HEK293 (cell line): ENCODE results near the gene CPAMD8.

ENCODE experiments used
- CTCF ChIA-PET: fragments of 350-600 bp; formaldehyde crosslinking; extraction: SDS; loops from one replicate; lab custom pipeline; 2021; ENCODE audit warnings: antibody characterized with exemption; lab: Yijun Ruan, JAX
- POLR2A ChIA-PET: fragments of 300-600 bp; formaldehyde crosslinking; extraction: SDS; loops from one replicate; lab custom pipeline; 2020; ENCODE audit warnings: antibody characterized with exemption, inconsistent platforms; lab: Yijun Ruan, JAX
- H3K27ac ChIP-seq: fragments of 200-500 bp; sonication (Bioruptor generic); 2 replicates; pipeline ENCODE4 v1.5.1; 2014; ENCODE audit warnings: low read depth, low read length, control low read depth, inconsistent platforms; ENCODE audit errors: extremely low read depth
- H3K36me3 ChIP-seq, 2 experiments: fragments of 200-500 bp in 1 of 2; sonication (Bioruptor generic) in 1 of 2; 1 replicate in 1 of 2; 2 replicates in 1 of 2; pipeline ENCODE4 v1.5.1; 2014 to 2017; ENCODE audit warnings: inconsistent platforms in 2 of 2, low read length in 2 of 2; ENCODE audit not compliant: control insufficient read depth in 2 of 2, insufficient read depth in 1 of 2
- H3K4me1 ChIP-seq: fragments of 200-500 bp; sonication (Bioruptor generic); 2 replicates; pipeline ENCODE4 v1.5.1; 2014; ENCODE audit warnings: mild to moderate bottlenecking, low read length, inconsistent platforms; ENCODE audit not compliant: control insufficient read depth, insufficient read depth
- H3K4me3 ChIP-seq: 2 replicates; pipeline ENCODE4 v1.5.1; 2011; ENCODE audit warnings: low read depth, mild to moderate bottlenecking, control low read depth, low read length, moderate library complexity
- H3K9me3 ChIP-seq: fragments of 200-500 bp; sonication (Bioruptor generic); 2 replicates; pipeline ENCODE4 v1.5.1; 2014; ENCODE audit warnings: low read depth, low read length, inconsistent platforms; ENCODE audit not compliant: control insufficient read depth, insufficient read depth
- FEZF1 ChIP-seq: fragments of 450-650 bp; formaldehyde crosslinking; IDR thresholded peaks from 2 replicates; pipeline ENCODE4 v1.5.1; 2016; ENCODE audit warnings: missing biosample characterization, missing genetic modification characterization
- HIC1 ChIP-seq: fragments of 450-650 bp; formaldehyde crosslinking; IDR thresholded peaks from 2 replicates; pipeline ENCODE4 v1.5.1; 2016; ENCODE audit warnings: missing biosample characterization, missing genetic modification characterization
- OSR2 ChIP-seq: fragments of 450-650 bp; formaldehyde crosslinking; IDR thresholded peaks from 2 replicates; pipeline ENCODE4 v1.5.1; 2016; ENCODE audit warnings: missing biosample characterization, missing genetic modification characterization
- REST ChIP-seq: fragments of 450-650 bp; formaldehyde crosslinking; IDR thresholded peaks from 2 replicates; pipeline ENCODE4 v1.5.1; 2016; ENCODE audit warnings: missing biosample characterization, missing genetic modification characterization
- TSHZ1 ChIP-seq: fragments of 450-650 bp; formaldehyde crosslinking; IDR thresholded peaks from 2 replicates; pipeline ENCODE4 v1.5.1; 2016; ENCODE audit warnings: missing biosample characterization, missing genetic modification characterization, borderline replicate concordance
- ZFP41 ChIP-seq: fragments of 450-650 bp; formaldehyde crosslinking; IDR thresholded peaks from 2 replicates; pipeline ENCODE4 v1.5.1; 2016; ENCODE audit warnings: missing biosample characterization, missing genetic modification characterization, borderline replicate concordance
- ZFP69B ChIP-seq: fragments of 450-650 bp; formaldehyde crosslinking; IDR thresholded peaks from 2 replicates; pipeline ENCODE4 v1.5.1; 2016; ENCODE audit warnings: missing biosample characterization, missing genetic modification characterization
- ZNF148 ChIP-seq: fragments of 450-650 bp; formaldehyde crosslinking; IDR thresholded peaks from 2 replicates; pipeline ENCODE4 v1.5.0; 2017; ENCODE audit warnings: missing biosample characterization, missing genetic modification characterization, borderline replicate concordance
- ZNF16 ChIP-seq: fragments of 450-650 bp; formaldehyde crosslinking; IDR thresholded peaks from 2 replicates; pipeline ENCODE4 v1.5.1; 2016; ENCODE audit warnings: low read depth, missing biosample characterization, missing genetic modification characterization
- ZNF175 ChIP-seq: fragments of 450-650 bp; formaldehyde crosslinking; IDR thresholded peaks from 2 replicates; pipeline ENCODE4 v1.5.1; 2016; ENCODE audit warnings: missing biosample characterization, missing genetic modification characterization
- ZNF211 ChIP-seq: fragments of 450-650 bp; formaldehyde crosslinking; IDR thresholded peaks from 2 replicates; pipeline ENCODE4 v1.5.1; 2016; ENCODE audit warnings: low read depth, missing biosample characterization, missing genetic modification characterization
- ZNF223 ChIP-seq: fragments of 450-650 bp; formaldehyde crosslinking; IDR thresholded peaks from 2 replicates; pipeline ENCODE4 v1.5.1; 2016; ENCODE audit warnings: missing biosample characterization, missing genetic modification characterization
- ZNF248 ChIP-seq: fragments of 450-650 bp; formaldehyde crosslinking; IDR thresholded peaks from 2 replicates; pipeline ENCODE4 v1.5.1; 2017; ENCODE audit warnings: missing biosample characterization, missing genetic modification characterization
- ZNF292 ChIP-seq: fragments of 450-650 bp; formaldehyde crosslinking; IDR thresholded peaks from 2 replicates; pipeline ENCODE4 v1.5.1; 2016; ENCODE audit warnings: low read depth, missing biosample characterization, missing genetic modification characterization, borderline replicate concordance
- ZNF341 ChIP-seq: fragments of 450-650 bp; formaldehyde crosslinking; IDR thresholded peaks from 2 replicates; pipeline ENCODE4; 2016; ENCODE audit warnings: low read depth, missing biosample characterization, missing genetic modification characterization
- ZNF514 ChIP-seq: fragments of 450-650 bp; formaldehyde crosslinking; IDR thresholded peaks from 2 replicates; pipeline ENCODE4 v1.5.1; 2016; ENCODE audit warnings: missing biosample characterization, missing genetic modification characterization
- ZNF555 ChIP-seq: fragments of 450-650 bp; formaldehyde crosslinking; conservative IDR thresholded peaks from 2 replicates; pipeline ENCODE4 v1.5.1; 2017; ENCODE audit warnings: missing biosample characterization, mild to moderate bottlenecking, missing genetic modification characterization, inconsistent platforms
- ZNF580 ChIP-seq: fragments of 450-650 bp; formaldehyde crosslinking; IDR thresholded peaks from 2 replicates; pipeline ENCODE4 v1.5.1; 2016; ENCODE audit warnings: missing biosample characterization, missing genetic modification characterization
- ZNF639 ChIP-seq: fragments of 450-650 bp; formaldehyde crosslinking; IDR thresholded peaks from 2 replicates; pipeline ENCODE4 v1.5.1; 2016; ENCODE audit warnings: missing biosample characterization, missing genetic modification characterization
- ZNF76 ChIP-seq: fragments of 450-650 bp; formaldehyde crosslinking; IDR thresholded peaks from 2 replicates; pipeline ENCODE4; 2016; ENCODE audit warnings: low read depth, missing biosample characterization, missing genetic modification characterization, borderline replicate concordance

Gene CPAMD8

GRCh38 chr19:16944626-16945363, 81.8 kb downstream of the CPAMD8 start (continued):
- no peak for TF ChIP-seq REST (tag by site-specific recombination)
- TF ChIP-seq ZNF175 (tag by site-specific recombination): no peak
- no peak for TF ChIP-seq ZNF292
- no peak for TF ChIP-seq ZFP69B
- no peak for TF ChIP-seq ZNF248 (tag by site-specific recombination)
- TF ChIP-seq ZNF16 (tag by site-specific recombination): no peak
- no peak for TF ChIP-seq ZFP41 (tag by site-specific recombination)
- TF ChIP-seq HIC1 (tag by site-specific recombination): no peak

GRCh38 chr19:16943942-16944625, 82.5 kb downstream of the CPAMD8 start:
- CTCF ChIA-PET: no interaction called here
- TF ChIP-seq ZFP69B (no peak), ZNF639 (no peak), FEZF1 (tag by site-specific recombination) (no peak), ZNF555 (tag by site-specific recombination) (no peak), OSR2 (tag by site-specific recombination) (no peak), ZNF514 (tag by site-specific recombination) (no peak), TSHZ1 (no peak), ZNF341 (tag by site-specific recombination) (no peak), ZNF223 (tag by site-specific recombination) (no peak), ZNF148 (tag by site-specific recombination) (no peak), ZNF580 (no peak), ZNF211 (tag by site-specific recombination) (no peak), ZNF76 (tag by site-specific recombination) (no peak)
- Histone ChIP-seq H3K4me1 (no peaks in the 10 kb centered on the region), H3K27ac (no peak overlapping the region), H3K36me3 (no peaks in the 10 kb centered on the region), H3K9me3 (no peaks in the 10 kb centered on the region), H3K4me3 (no peak overlapping the region)
- POLR2A ChIA-PET: no interaction called here
